ENCODE measurements around the gene ARMC9. TPM values are rescaled to one million over a fixed set of nuclear protein-coding genes. Genes with fewer than 3 reads are reported as not detected.

Gene ARMC9
- polyA plus RNA-seq, 1 donor from 2014 or later: 1.2 TPM

DNA sequence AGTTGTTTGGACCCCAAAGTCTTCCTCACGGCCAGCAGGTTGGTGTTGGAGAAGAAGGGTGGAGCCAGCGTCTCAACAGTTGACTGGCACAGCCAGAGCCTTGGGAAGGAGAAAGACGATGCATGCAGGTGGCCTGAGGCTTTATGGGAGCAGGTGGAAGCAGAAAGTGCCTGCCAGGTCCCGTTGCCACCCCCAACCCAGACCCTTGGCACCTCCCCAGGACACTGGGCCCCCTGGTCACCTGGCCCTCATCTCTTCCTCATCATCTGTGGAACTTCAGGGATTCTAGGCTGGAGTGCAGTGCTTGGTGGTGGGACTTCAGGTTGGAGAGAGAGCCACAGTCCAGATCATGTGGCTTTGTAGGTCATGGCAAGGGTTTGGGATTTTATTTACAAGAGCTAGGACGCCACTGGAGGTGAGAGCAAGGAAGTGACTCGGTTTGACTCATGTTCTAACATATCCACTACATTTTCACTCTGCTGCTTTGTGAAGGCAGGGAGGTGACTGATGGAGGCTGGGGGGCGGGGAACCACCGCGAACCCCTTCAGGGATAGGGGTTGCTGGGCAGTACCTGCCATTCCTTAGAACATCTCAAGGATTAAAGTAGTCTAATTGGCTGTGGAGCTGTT is 134.6 kb downstream of the ARMC9 start:
- Mint-ChIP-seq H3K27me3 (no peaks in the 10 kb centered on the region), H3K27ac (peak overlapping the region in 1 of 3 donors; percentile 29), H3K4me3 (peak overlapping the region in 1 of 4 donors; percentile 70), H3K9me3 (no peaks in the 10 kb centered on the region), H3K36me3 (no peaks in the 10 kb centered on the region), H3K4me1 (no peaks in the 10 kb centered on the region)

DNA sequence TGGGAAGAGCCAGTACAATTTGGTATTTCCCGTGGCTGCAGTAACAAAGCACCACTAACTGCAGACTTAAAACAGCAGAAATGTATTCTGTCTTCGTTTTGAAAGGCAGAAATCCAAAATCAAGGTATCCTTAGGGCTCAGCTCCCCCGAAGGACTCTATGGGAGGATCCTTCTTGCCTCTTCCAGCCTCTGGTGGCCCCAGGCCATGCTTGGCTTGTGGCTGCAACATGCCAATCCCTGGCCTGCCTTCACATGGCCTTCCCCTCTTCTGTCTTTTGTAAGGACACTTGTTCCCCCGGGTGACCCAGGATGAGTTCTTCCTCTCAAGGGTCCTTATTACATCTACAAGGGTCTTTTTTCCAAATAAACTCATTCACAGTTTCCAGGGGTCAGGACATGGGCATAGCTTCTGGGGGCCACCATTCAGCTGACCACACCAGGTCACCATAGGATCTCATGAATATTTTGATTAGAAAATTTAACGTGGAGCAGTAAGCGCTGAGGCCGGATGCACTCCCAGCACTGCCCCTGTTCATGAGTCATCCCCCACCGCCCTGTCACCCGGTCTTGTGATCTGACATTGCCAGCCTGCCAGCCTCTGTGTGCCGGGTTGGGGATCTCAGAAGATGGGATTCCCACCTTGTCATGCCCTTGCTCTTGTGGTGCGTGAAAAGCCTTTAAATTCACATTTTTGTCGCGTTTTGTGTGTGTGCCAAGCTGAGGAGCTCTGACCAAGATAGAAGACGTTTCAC is 135.9 kb downstream of the ARMC9 start:
- Mint-ChIP-seq H3K27me3 (no peaks in the 10 kb centered on the region), H3K4me1 (no peaks in the 10 kb centered on the region), H3K4me3 (no peak overlapping the region), H3K27ac (no peak overlapping the region), H3K9me3 (no peaks in the 10 kb centered on the region), H3K36me3 (no peaks in the 10 kb centered on the region)

- Mint-ChIP-seq H3K9me3 (no peaks in the 10 kb centered on the region), H3K4me1 (no peaks in the 10 kb centered on the region), H3K27ac (no peak overlapping the region)
Measured at GRCh38 chr2:231334981-231335380, 136.6 kb downstream of the ARMC9 start.

DNA sequence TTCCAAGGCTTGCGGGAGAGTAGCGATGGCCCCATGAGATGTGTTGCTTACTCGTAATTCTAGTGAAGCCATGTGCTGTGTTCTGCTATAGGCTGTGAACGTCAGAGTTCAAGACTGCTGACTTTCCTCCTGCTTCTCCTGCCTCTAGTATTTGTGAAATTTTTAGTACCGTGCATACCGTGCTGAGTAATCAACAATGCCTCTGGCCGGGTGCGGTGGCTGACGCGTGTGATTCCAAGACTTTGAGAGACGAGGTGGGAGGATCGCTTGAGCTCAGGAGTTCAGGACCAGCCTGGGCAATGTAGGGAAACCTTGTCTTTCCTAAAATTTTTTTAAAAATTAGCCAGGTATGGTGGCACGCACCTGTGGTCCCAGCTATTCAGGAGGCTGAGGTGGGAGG is 137.2 kb downstream of the ARMC9 start:
- Mint-ChIP-seq H3K27ac (no peak overlapping the region), H3K4me1 (no peaks in the 10 kb centered on the region), H3K27me3 (no peaks in the 10 kb centered on the region), H3K4me3 (no peak overlapping the region), H3K36me3 (peaks cover 3% of the 10 kb centered on the region), H3K9me3 (no peaks in the 10 kb centered on the region)

More at GRCh38 chr2:231334981-231335380, 136.6 kb downstream of the ARMC9 start:
- Mint-ChIP-seq H3K36me3 (peaks cover 2% of the 10 kb centered on the region), H3K4me3 (no peak overlapping the region), H3K27me3 (no peaks in the 10 kb centered on the region)

- Mint-ChIP-seq H3K27me3 (no peaks in the 10 kb centered on the region), H3K9me3 (no peaks in the 10 kb centered on the region), H3K4me3 (no peak overlapping the region), H3K36me3 (peaks cover 3% of the 10 kb centered on the region), H3K27ac (no peak overlapping the region), H3K4me1 (no peaks in the 10 kb centered on the region)
Measured at GRCh38 chr2:231336236-231336635, 137.8 kb downstream of the ARMC9 start.

DNA sequence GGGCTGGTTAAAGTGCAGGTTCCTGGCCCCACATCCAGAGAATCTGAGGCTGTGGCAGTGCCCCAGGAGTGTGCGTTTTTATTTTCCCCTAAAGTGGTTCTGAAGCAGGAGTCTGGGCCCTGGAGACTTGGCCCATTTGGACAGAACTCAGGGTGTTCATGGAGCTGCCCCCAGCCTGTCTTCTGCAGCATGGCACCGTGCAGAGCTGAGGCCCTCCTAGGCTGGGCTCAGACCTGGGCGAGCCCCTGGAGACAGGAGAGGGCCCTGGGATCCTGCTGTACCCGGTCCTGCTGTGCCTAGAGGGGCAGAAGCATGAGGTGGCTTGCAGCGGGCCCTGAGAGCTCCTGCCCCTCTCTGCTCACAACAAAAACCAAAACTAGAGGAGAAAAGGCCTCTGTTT is 138.3 kb downstream of the ARMC9 start:
- no peaks in the 10 kb centered on the region for H3K9me3 Mint-ChIP-seq

DNA sequence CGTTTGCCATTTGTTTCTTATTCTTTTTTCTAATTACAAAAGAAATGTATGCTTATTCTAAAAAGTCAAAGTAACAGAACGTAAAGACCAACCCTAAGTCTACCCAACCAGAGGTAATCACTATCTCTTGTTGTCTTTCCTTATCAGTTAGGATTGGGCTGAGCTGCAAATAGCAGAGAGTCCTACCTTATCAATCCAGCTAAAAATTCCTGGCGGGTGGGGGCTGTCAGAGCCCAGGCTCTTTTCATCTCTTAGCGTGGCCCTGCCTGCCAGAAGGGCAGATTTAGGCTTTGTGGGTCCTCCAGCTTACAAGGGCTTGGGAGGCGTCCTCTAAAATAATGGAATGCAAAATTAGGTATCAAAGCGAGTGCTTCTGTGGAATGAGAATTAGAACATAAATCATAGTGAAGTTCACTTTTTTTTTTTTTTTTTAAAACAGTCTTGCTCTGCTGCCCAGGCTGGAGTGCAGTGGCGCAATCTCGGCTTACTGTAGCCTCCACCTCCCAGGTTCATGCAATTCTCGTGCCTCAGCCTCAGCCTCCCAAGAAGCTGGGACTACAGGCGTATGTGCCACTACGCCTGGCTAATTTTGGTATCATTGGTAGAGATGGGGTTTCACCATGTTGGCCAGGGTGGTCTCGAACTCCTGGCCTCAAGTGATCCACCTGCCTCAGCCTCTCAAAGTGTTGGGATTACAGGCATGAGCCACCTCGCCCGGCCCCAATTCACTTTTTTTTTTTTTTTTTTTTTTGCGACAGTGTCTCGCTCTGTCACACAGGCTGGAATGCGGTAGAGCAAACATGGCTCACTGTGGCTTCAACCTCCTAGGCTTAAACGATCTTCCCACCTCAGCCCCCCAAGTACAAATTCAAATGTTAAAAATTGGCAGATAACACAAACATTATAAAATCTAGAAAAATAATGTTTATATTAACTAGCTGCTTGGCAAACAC is 139.7 kb downstream of the ARMC9 start:
- Mint-ChIP-seq H3K9me3 (no peaks in the 10 kb centered on the region), H3K4me3 (no peak overlapping the region), H3K27me3 (no peaks in the 10 kb centered on the region), H3K27ac (no peak overlapping the region), H3K4me1 (no peaks in the 10 kb centered on the region), H3K36me3 (peaks cover 3% of the 10 kb centered on the region)

More for the DNA sequence above, 138.3 kb downstream of the ARMC9 start:
- Mint-ChIP-seq H3K4me3 (no peak overlapping the region), H3K27ac (no peak overlapping the region), H3K4me1 (no peaks in the 10 kb centered on the region), H3K36me3 (peaks cover 3% of the 10 kb centered on the region), H3K27me3 (no peaks in the 10 kb centered on the region)

GRCh38 chr2:231339316-231339715 is 140.9 kb downstream of the ARMC9 start:
- H3K9me3 Mint-ChIP-seq: no peaks in the 10 kb centered on the region
- no peak overlapping the region for H3K4me3 Mint-ChIP-seq
- peaks cover 3% of the 10 kb centered on the region for H3K36me3 Mint-ChIP-seq
- H3K4me1 Mint-ChIP-seq: no peaks in the 10 kb centered on the region
- no peaks in the 10 kb centered on the region for H3K27me3 Mint-ChIP-seq
- H3K27ac Mint-ChIP-seq: no peak overlapping the region

DNA sequence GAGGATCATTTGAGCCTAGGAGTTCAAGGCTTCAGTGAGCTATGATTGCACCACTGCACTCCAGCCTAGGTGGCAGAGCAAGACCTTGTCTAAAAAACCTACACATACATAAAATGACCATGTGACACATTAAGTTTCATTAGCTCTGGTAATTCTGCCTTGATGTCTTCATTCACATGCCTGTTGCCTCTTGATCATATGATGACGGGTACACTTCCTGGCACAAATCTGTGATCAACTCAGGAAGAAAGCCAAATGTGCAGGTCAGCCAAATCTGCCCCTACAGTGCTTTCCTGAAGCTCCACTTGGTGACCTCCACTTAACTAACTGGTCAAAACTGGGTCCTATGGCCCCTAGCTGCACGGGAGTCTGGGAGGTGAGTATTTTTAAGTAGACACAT is 142.7 kb downstream of the ARMC9 start:
- Mint-ChIP-seq H3K27me3 (no peaks in the 10 kb centered on the region), H3K9me3 (no peaks in the 10 kb centered on the region), H3K27ac (no peak overlapping the region), H3K36me3 (peaks cover 3% of the 10 kb centered on the region), H3K4me3 (no peak overlapping the region), H3K4me1 (no peaks in the 10 kb centered on the region)

DNA sequence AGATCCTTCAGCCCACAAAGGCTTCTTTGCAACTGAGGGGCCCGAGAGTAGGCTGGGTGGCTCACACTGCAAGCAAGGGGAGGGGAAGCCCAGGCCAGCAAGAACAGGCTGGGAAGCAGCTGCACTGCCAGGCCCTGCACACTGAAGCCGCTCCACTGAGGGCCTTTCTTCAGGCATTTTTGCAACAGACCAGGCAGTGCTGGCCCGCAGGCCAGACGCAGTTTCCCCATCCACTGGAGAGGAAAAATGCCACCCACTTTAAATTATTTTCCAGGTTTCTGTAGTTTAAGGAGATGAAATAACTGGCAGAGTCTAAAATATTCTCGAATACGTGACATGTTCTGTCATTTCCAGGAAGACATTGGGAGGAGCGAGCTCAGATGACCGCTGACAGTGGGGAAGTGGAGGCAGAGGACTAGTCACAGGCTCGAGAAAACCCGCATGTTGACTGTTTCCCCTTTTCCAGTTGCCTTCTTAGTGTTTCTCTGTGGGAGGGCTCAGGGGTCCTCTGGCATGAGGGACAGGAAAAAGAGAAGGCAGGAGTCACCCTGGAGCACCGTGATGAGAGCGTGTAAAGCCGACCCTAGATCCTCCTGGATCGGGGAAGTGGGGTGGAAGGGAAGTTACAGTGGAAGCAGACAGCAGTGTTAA is 143.8 kb downstream of the ARMC9 start:
- Mint-ChIP-seq H3K4me3 (no peak overlapping the region), H3K4me1 (no peaks in the 10 kb centered on the region), H3K27ac (no peak overlapping the region), H3K9me3 (no peaks in the 10 kb centered on the region), H3K27me3 (no peaks in the 10 kb centered on the region), H3K36me3 (peaks cover 3% of the 10 kb centered on the region)

DNA sequence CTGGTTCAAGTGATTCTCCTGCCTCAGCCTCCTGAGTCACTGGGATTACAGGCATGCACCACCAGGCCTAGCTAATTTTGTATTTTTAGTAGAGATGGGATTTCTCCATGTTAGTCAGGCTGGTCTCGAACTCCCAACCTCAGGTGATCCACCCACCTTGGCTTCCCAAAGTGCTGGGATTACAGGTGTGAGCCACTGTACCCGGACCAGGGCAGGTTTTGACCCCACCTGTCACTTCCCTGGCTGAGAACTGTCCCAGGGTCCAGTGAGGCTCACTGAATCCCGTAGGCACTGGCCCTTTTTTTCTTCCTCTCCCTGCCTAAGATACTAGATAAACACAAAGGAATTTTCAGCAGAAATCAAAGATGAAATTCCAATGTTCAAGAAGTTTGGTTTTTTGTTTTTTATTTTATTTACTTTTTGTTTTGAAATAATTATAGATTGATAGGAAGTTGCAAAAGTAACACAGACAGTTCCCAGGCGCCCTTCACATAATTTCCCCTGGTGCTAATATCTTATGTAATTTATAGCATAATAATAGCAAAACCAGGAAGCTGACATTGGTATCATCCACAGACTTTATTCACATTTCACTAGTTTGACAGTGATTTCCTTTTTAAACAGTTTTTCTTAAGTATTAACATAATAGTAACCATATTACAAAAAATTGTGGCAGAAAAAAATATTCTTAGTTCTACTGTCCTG is 144.7 kb downstream of the ARMC9 start:
- H3K27me3 Mint-ChIP-seq: no peaks in the 10 kb centered on the region

GRCh38 chr2:231343988-231344387 is 145.6 kb downstream of the ARMC9 start:
- H3K9me3 Mint-ChIP-seq: no peaks in the 10 kb centered on the region
- no peak overlapping the region for H3K27ac Mint-ChIP-seq
- no peaks in the 10 kb centered on the region for H3K27me3 Mint-ChIP-seq
- H3K4me3 Mint-ChIP-seq: no peak overlapping the region
- H3K4me1 Mint-ChIP-seq: no peaks in the 10 kb centered on the region
- H3K36me3 Mint-ChIP-seq: peaks cover 3% of the 10 kb centered on the region

More for the DNA sequence above, 144.7 kb downstream of the ARMC9 start:
- H3K4me1 Mint-ChIP-seq: no peaks in the 10 kb centered on the region
- H3K4me3 Mint-ChIP-seq: peak overlapping the region in 1 of 4 donors; percentile 34
- no peaks in the 10 kb centered on the region for H3K9me3 Mint-ChIP-seq
- H3K27ac Mint-ChIP-seq: no peak overlapping the region
- H3K36me3 Mint-ChIP-seq: peaks cover 3% of the 10 kb centered on the region

GRCh38 chr2:231344851-231345250 is 146.4 kb downstream of the ARMC9 start:
- no peaks in the 10 kb centered on the region for H3K9me3 Mint-ChIP-seq
- no peak overlapping the region for H3K27ac Mint-ChIP-seq
- no peaks in the 10 kb centered on the region for H3K27me3 Mint-ChIP-seq
- no peaks in the 10 kb centered on the region for H3K4me1 Mint-ChIP-seq
- H3K36me3 Mint-ChIP-seq: peaks cover 3% of the 10 kb centered on the region
- H3K4me3 Mint-ChIP-seq: no peak overlapping the region

DNA sequence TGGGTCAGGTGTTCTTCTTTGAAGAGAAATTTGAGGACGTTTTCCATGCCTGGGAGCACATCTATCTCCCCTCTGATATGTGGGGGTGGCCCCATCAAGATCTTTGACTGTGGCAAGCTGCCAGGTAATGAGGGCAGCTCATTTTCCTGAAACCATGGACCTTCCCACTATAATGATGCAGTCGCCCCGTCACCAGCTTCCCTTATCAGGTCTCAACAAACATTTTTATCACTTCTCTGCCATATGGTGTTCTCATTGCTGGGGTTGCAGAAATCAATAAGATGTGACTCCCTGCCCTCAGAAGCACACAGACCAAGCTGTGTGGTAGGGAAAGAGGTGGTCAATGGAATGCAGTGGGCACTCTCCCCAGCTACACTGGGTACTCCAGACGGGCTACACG is 148.7 kb downstream of the ARMC9 start:
- H3K36me3 Mint-ChIP-seq: no peaks in the 10 kb centered on the region
- H3K9me3 Mint-ChIP-seq: no peaks in the 10 kb centered on the region
- H3K4me1 Mint-ChIP-seq: no peaks in the 10 kb centered on the region
- no peaks in the 10 kb centered on the region for H3K27me3 Mint-ChIP-seq
- H3K27ac Mint-ChIP-seq: no peak overlapping the region
- H3K4me3 Mint-ChIP-seq: no peak overlapping the region
